ENCODE data around the gene SORCS1.

The SORCS1 gene

DNA sequence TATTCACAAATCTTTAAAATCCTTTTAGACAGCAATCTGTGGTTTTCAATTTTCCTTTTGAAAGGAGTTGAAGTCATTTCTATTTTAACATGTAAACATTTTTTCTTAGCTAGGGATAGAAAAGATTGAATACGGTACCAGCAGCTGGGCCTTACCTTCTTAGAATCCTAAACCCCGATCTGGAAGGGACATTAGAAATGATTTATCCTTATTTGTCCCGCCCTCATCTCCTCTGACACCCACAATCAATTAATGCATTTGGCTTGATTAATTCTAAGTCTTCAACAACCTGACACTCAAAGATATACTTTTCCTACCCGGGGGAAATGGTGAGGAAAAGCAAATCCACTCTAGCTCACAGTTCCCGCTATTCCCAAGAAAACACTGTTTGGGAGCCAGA lies 100.4 kb downstream of the SORCS1 start:
- Histone ChIP-seq H3F3A (ENCODE audit: insufficient read depth) (no peaks in the 10 kb centered on the region), H3K27me3 (ENCODE audit: low read length) (no peaks in the 10 kb centered on the region), H3K9ac (ENCODE audit: low read length) (no peak overlapping the region)

DNA sequence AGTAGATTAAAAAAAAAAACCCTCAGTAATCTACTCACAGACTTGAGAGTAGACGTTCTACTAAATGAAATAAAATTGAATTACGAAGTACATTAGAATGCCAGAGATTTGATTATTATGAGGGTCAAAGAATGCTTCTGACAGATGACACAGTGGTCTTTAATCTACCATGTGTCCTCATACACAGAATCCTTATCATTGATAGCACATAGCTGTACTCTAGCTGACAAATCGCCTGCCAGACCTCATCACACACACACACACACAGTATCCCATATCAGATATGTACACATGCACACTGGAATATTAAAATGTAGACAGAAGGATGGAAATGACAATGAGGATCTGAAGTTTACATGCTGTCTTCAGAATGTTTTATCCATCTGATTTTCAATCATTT lies 104.6 kb downstream of the SORCS1 start:
- H2AFZ ChIP-seq (ENCODE audit: low read depth, low read length, severe bottlenecking) = no peak overlapping the region
- H3K9me3 ChIP-seq (ENCODE audit: insufficient read depth, low read length) = no peaks in the 10 kb centered on the region
- no peak overlapping the region for H3K4me2 ChIP-seq (ENCODE audit: low read depth, low read length, poor library complexity, severe bottlenecking)
- no peaks in the 10 kb centered on the region for H3K27me3 ChIP-seq (ENCODE audit: low read length)
- no peaks in the 10 kb centered on the region for H4K20me1 ChIP-seq (ENCODE audit: low read depth, low read length)
- H3F3A ChIP-seq (ENCODE audit: insufficient read depth) = no peaks in the 10 kb centered on the region
- no peaks in the 10 kb centered on the region for H3K9me2 ChIP-seq (replicated peaks; ENCODE audit: insufficient read depth, low read length)
- H3K4me3 ChIP-seq (ENCODE audit: insufficient read depth, low read length, poor library complexity, severe bottlenecking) = no peak overlapping the region
- TF ChIP-seq, protein P1, sequence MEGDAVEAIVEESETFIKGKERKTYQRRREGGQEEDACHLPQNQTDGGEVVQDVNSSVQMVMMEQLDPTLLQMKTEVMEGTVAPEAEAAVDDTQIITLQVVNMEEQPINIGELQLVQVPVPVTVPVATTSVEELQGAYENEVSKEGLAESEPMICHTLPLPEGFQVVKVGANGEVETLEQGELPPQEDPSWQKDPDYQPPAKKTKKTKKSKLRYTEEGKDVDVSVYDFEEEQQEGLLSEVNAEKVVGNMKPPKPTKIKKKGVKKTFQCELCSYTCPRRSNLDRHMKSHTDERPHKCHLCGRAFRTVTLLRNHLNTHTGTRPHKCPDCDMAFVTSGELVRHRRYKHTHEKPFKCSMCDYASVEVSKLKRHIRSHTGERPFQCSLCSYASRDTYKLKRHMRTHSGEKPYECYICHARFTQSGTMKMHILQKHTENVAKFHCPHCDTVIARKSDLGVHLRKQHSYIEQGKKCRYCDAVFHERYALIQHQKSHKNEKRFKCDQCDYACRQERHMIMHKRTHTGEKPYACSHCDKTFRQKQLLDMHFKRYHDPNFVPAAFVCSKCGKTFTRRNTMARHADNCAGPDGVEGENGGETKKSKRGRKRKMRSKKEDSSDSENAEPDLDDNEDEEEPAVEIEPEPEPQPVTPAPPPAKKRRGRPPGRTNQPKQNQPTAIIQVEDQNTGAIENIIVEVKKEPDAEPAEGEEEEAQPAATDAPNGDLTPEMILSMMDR (IDR thresholded peaks at IDR 0.05; ENCODE audit: insufficient read depth, low read length, poor library complexity, severe bottlenecking) = no peak
- no peak for TF ChIP-seq EZH2phosphoT487 (conservative IDR thresholded peaks at IDR 0.05; ENCODE audit: low read length)
- no peak overlapping the region for H3K9ac ChIP-seq (ENCODE audit: low read length)
- no peak overlapping the region for H3K27ac ChIP-seq (ENCODE audit: low read depth, low read length)
- H3K36me3 ChIP-seq (ENCODE audit: low read length) = no peaks in the 10 kb centered on the region
- H3K79me2 ChIP-seq (ENCODE audit: insufficient read depth, low read length) = no peaks in the 10 kb centered on the region

More for the DNA sequence above, 100.4 kb downstream of the SORCS1 start:
- Histone ChIP-seq H3K9me3 (ENCODE audit: insufficient read depth, low read length) (no peaks in the 10 kb centered on the region), H3K4me2 (ENCODE audit: low read depth, low read length, poor library complexity, severe bottlenecking) (no peak overlapping the region), H3K36me3 (ENCODE audit: low read length) (no peaks in the 10 kb centered on the region), H2AFZ (ENCODE audit: low read depth, low read length, severe bottlenecking) (no peak overlapping the region), H3K79me2 (ENCODE audit: insufficient read depth, low read length) (no peaks in the 10 kb centered on the region), H3K9me2 (replicated peaks; ENCODE audit: insufficient read depth, low read length) (no peaks in the 10 kb centered on the region), H3K4me3 (ENCODE audit: insufficient read depth, low read length, poor library complexity, severe bottlenecking) (no peak overlapping the region), H4K20me1 (ENCODE audit: low read depth, low read length) (no peaks in the 10 kb centered on the region), H3K27ac (ENCODE audit: low read depth, low read length) (no peak overlapping the region)
- TF ChIP-seq, protein P1 (IDR thresholded peaks at IDR 0.05; ENCODE audit: insufficient read depth, low read length, poor library complexity, severe bottlenecking) = no peak
- no peak for TF ChIP-seq EZH2phosphoT487 (conservative IDR thresholded peaks at IDR 0.05; ENCODE audit: low read length)

DNA sequence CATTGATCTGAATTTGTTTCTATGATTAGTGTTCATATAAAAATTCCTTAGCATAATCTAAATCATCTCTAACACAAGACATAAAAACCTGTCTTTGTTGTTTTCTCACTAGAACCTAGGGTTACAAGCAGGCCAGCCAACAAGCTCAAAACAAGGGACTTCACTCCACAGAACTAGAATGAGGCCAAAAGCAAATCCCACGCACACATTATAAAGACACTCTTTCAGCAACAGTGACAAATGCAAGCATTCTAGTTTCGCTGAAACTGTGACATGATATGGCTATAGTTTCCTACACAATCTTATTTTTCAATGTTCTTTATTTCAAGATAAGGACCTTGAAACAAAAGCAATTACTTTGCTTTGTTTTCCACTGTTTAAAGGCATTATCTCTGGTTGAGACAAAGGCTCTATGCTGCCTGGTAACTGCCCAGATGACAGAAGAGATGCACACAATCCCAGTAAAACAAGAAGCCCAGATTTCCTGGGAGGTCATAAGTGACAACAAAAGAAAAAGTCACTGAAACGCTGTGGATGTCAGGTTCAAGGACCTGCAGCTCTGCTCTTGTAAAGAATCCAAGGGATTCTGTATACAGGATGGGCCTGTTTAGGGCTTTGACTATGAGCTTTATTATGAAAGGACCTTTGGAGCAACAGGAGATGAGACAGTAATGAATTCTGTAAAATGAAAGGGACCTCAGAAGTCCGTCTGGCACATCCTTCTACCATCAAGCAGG lies 105.3 kb downstream of the SORCS1 start:
- Histone ChIP-seq H3K79me2 (ENCODE audit: insufficient read depth, low read length) (no peaks in the 10 kb centered on the region), H2AFZ (ENCODE audit: low read depth, low read length, severe bottlenecking) (no peak overlapping the region), H3K27ac (ENCODE audit: low read depth, low read length) (no peak overlapping the region), H4K20me1 (ENCODE audit: low read depth, low read length) (no peaks in the 10 kb centered on the region), H3K36me3 (ENCODE audit: low read length) (no peaks in the 10 kb centered on the region), H3K4me2 (ENCODE audit: low read depth, low read length, poor library complexity, severe bottlenecking) (no peak overlapping the region), H3F3A (ENCODE audit: insufficient read depth) (no peaks in the 10 kb centered on the region), H3K4me3 (ENCODE audit: insufficient read depth, low read length, poor library complexity, severe bottlenecking) (no peak overlapping the region), H3K9ac (ENCODE audit: low read length) (no peak overlapping the region), H3K9me3 (ENCODE audit: insufficient read depth, low read length) (no peaks in the 10 kb centered on the region), H3K27me3 (ENCODE audit: low read length) (no peaks in the 10 kb centered on the region), H3K9me2 (replicated peaks; ENCODE audit: insufficient read depth, low read length) (no peaks in the 10 kb centered on the region)
- TF ChIP-seq EZH2phosphoT487 (conservative IDR thresholded peaks at IDR 0.05; ENCODE audit: low read length) = no peak
- TF ChIP-seq, protein P1 (IDR thresholded peaks at IDR 0.05; ENCODE audit: insufficient read depth, low read length, poor library complexity, severe bottlenecking) = no peak
